ENCODE data around the gene TCF7L1.
A peak's percentile ranks its signal among the peaks of the same experiment; 100 is the strongest.
"Not testable (repeated sequence)": the region's sequence is repeated elsewhere in the genome, so short reads cannot be mapped to it uniquely, and the experiment has no call there.

Gene TCF7L1

DNA sequence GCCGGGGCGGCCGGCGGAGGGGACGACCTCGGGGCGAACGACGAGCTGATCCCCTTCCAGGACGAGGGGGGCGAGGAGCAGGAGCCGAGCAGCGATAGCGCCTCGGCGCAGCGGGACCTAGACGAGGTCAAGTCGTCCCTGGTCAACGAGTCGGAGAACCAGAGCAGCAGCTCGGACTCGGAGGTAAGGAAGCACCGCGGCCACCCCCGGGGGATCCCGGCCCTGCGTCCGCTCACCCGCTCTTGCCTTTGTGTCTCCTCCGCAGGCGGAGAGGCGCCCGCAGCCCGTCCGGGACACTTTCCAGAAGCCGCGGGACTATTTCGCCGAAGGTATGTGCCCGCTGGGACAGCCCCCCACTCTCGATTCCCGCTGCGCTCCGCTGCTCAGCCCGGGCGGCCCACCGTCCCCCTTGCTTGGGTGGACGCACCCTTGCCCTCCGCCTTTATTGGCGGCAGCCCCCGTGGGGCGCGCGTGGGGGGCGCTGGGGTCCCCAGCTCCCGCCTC is 611 bp downstream of the TCF7L1 start:
- peak; percentile 41 for DNase-seq (ENCODE audit: low spot score)

DNA sequence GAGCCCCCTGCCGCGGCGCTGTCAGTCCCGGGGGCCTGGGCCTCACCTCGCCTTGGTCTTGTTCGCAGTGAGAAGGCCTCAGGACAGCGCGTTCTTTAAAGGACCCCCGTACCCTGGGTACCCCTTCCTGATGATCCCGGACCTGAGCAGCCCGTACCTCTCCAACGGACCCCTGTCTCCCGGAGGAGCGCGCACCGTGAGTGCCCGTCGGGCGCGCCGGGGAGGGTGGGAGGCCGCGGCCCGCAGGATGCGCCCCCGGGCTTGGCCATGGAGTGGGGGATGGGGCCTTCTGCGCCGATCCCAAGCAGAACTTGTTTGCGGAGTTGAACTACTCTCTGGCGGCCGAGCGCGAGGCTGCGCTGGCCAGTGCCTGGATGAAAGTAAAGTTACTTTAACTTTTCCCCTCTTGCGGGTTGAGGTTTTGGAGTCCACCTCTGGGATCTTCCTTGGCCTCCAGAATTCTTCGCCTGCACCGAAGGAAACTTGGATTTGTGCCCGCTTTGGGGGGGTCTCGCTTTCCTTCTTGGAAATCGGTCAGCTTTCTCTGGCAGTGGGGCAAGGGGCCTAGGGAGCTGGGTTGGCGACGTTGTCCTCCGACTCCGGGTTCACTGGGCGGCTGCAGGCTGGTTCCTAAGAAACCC is 1.2 kb downstream of the TCF7L1 start:
- no peak for DNase-seq (ENCODE audit: low spot score)

- no peak for DNase-seq (ENCODE audit: low spot score)
Measured at GRCh38 chr2:85134896-85135659, 1.9 kb downstream of the TCF7L1 start.

GRCh38 chr2:85135660-85135914 is 2.4 kb downstream of the TCF7L1 start:
- DNase-seq (ENCODE audit: low spot score): no peak

- DNase-seq (ENCODE audit: low spot score): no peak
Measured at GRCh38 chr2:85137156-85137555, 4.0 kb downstream of the TCF7L1 start.

- no peak for DNase-seq (ENCODE audit: low spot score)
Measured at GRCh38 chr2:85143463-85144082, 10.4 kb downstream of the TCF7L1 start.

DNA sequence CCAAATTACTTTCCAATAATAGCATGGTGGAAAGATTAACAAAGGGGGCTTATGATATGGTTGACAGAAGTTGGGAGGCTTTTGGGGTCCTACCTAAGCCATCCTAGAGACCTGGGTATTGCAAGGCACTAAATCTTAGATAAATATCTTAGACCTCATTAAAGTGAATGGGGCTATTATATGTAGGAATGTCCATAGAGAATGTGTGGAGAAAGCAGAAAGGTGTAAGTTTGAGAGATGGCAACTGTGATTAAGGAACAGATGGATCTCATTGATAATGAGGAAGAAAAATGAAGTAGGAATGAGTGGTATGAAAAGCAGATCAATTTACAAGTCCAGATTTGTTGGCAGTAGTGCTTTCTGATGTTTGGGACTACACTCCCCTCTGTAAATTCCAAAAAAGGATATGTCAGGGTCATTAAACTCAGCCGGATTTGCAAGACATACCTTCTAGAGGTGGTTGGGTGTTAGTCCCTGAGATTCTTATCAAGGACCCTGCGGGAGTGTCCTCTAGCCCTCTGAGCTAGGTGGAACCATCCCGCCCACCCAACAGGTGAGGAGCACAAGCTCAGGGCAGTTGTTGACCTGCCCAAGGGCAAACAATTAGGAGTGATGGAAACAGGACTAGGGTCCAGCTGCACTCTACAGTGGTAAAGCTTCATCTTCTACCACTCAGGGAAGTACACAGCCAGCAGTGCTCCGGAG is 12.1 kb downstream of the TCF7L1 start:
- no peak for DNase-seq (ENCODE audit: low spot score)

DNA sequence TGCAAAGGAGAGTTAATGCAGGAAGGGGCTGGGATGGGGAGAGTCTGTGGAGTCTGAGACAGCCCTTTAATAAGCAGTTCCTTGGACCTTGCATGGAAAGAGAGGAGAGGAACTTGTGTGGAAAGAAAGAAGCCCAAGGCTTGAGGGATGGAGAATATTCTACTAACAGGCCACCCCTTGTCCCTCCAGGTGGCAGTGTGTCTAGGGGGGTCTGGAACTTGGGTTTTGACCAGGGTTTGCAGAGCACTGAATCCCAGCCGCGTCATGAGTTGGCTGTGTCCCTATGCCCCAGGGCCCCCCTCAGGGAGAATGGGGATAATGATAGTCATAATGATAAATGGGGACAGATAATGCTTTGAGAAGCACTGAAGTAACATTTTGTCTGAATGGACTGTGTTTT is 15.0 kb downstream of the TCF7L1 start:
- no peak for DNase-seq (ENCODE audit: low spot score)

GRCh38 chr2:85151026-85151425 is 17.8 kb downstream of the TCF7L1 start:
- no peak for DNase-seq (ENCODE audit: low spot score)

DNA sequence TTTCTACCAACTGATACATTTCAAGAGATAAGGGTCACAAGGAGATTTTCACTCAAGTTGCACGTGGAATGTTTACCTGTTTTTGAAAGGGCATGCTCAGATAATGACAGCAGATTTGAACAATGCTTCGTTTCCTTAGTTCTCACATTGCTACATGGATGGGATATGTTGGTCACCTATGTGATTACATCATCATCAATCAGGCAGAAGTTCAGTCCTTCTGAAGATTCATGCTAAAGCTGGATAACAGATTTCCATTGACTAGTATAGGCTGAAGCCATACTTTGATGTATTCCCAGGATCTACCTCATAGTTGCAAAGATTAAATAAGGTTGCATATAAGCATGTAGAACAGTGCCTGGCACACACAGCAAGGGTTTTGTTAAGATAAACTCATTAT is 19.7 kb downstream of the TCF7L1 start:
- DNase-seq (ENCODE audit: low spot score): no peak

DNA sequence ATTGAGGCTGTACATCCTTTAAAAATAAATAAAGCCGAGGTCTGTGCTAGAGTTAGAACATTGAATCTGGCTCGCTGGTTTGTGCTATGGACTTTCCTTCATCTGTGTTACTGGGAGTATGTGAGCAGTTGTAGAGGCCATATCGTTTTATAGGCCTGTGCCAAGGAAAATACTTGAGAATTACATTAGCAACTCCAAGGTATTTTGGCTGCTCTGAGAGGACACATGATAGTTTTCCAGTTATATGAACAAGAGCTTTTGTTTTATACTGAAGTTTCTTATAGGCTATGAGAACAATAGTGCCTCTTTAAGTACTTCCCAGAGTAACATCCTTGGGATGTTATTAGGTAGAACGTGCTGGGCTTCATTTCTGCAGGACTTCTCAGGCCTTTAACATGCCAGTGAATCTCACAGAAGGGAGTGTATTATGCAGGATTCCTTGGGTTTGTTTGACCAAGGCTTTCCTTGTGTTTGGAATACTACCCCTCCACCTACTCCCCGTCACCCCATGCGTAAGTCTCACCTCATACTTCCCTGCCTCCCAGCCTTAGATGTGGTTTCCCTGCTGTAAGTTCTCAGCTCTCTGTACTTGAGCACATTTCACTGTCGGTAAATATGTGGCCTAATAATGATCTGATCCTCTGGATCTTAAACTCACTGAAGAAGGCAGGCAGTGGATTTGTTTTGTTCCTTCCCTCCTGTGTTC is 21.0 kb downstream of the TCF7L1 start:
- DNase-seq (ENCODE audit: low spot score): peak; percentile 80

DNA sequence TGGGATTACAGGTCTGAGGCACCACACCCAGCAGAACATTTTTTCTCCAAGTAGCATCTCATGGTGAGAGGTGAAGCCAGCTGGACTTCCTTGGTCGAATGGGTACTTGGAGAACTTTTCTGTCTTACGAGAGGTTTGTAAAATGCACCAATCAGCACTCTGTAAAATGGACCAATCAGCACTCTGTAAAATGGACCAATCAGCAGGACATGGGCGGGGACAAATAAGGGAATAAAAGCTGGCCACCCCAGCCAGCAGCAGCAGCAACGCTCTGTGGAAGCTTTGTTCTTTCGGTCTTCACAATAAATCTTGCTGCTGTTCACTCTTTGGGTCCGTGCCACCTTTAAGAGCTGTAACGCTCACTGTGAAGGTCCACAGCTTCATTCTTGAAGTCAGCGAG is 21.9 kb downstream of the TCF7L1 start:
- not testable (repeated sequence) for DNase-seq (ENCODE audit: low spot score)

DNA sequence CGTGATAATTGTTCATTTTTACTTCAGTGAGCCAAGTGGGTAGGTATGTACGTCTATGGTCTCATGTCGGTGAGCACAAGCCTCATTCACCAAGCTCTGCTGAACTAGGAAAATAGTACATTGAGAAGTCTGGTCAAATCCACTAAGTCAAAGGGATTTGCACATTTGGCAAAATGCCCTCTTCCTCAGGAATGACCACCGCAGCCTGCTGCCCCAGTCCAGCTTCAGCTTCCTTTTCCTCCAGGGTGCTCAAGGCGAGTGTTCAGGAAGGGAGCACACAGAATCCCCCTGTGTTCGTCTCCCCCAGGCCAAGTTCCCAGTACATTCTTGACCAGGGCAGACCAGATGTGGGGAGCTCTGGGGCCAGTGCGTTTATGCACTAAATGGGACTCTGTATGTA is 23.0 kb downstream of the TCF7L1 start:
- no peak for DNase-seq (ENCODE audit: low spot score)

DNA sequence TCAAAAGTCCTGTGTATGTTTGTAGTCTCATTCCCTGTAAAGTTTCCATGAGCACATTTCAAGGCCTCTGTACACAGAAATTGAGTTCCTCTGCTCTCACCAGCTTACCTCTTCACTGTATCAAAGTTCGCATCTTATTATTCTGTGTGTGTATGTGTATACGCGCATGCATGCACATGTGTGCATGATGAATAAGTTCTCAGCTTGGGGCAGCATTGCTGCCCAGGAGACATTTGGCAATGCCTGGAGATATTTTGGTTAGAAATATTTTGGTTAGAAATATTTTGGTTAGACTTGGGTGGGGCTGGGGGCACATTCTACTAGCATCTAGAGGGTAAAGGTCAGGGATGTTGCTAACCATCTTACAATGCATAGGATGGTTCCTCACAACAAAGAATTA is 23.4 kb downstream of the TCF7L1 start:
- no peak for DNase-seq (ENCODE audit: low spot score)

DNA sequence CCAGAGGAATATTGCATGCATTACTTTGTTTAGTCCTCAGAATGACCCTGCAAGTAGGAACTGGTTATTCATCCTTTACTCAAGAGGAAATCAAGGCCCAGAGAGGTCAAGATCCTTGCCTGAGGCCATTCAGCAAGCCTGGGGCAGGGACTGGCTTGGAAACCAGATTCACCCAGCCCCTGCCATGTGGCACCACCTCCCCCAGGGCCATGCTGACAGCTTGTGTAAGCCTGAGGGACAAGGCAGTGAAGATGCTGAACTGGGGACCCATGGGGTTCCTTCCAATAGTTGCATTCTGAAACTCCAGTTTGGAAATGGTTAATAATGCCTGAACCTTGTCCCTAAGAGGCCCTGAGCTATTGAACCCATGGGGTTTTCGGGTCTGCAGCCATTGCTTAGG is 24.2 kb downstream of the TCF7L1 start:
- no peak for DNase-seq (ENCODE audit: low spot score)

DNA sequence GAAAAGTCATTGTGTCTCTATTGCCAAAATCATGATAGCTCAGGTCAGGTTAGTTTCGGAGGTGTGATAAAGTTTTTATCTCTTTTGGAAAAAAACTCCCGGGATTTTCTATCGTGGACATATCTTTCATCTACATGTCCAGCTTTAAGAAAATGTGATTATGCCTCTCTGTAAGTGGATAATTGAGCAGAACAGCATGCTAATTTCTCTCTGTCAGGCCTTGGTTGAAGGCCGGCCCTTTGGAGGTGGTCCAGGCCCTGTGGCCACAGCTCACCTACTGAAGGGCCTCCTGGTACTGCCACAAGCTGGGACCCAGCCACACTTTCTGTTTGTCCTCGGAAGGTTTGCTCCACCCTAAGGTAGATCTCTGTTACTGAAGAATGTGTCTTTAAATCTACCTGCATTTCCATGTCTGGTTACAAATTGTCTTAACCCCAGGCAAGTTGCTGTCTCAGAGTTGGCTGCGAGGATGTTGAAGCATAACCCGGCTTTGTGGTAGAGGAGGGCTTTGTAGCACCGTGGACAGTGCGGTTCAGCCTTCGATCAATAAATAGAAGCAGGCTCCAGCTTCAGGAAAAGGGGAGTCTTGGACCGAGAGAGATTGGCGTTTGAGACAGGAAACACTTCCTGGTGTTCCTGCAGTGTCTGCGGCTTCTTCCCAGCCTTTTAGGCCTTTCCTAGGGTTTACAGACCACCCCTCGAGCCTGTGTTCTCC is 25.5 kb downstream of the TCF7L1 start:
- DNase-seq (ENCODE audit: low spot score): no peak

DNA sequence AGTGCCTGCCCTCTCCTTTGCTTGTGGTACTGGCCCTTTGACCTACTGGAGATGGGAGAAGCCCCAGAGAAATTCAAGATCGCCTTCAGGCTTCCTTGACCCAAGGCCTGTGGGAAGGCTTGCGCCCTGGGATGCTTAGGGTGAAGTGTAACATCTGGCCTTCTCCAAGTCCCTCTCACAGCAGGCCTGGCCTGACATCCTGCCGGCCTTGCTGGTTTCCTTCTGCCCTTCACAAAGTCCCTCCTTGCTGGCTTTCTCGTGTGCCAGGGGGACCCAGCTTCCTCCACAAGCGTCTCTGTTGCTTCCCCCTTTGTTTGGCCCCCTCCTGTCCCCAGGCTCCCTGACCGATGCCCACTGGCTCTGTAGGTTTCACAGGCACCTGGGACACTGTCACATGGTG is 26.4 kb downstream of the TCF7L1 start:
- DNase-seq (ENCODE audit: low spot score): no peak

DNA sequence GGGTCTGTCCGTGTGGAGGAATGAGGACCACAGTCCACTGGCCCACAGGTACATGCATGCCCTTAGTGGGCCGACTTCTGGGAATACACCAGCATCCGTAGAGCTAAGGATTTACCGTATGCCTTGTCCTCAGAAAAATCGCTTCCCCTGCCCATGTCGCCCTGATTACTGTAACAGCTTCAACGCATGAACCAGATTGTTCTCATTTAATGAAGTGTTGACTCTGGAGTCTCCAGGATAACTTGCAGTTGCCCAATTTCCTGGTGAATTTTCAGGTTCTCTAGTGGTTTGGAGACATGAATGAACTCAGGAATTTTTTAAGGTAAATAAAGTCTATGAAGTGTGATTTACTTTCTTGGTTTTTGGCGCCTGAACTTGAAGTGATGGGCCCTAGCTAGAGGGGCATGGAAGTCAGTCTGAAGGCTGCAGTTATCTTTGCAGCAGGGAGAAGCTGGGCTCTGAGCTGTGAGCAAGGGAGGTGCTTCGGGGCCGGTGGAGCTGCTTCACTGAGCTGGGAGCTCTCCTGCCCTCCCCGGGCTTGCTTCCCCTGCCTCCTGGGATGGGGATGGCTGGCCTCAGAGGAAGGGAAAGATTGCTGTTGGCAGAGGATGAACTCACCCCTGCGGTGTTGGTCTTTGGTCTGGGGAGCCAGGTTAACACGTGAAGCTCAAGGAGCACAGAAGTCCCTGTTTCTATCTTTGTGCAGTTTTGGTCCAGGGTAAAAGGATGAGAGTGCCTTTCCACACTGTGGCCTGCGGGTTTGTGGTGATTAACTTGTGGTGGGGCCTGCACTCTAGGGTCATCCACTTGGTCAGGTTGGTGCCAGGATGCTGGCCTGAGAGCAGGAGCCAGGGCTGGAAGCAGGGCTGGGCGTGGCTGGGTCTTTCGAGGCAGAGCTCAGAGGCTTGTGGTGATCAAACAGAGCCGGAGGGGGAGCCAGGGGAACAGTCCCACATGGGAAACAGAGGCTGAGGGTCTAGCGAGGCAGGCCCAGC is 28.1 kb downstream of the TCF7L1 start:
- no peak for DNase-seq (ENCODE audit: low spot score)

DNA sequence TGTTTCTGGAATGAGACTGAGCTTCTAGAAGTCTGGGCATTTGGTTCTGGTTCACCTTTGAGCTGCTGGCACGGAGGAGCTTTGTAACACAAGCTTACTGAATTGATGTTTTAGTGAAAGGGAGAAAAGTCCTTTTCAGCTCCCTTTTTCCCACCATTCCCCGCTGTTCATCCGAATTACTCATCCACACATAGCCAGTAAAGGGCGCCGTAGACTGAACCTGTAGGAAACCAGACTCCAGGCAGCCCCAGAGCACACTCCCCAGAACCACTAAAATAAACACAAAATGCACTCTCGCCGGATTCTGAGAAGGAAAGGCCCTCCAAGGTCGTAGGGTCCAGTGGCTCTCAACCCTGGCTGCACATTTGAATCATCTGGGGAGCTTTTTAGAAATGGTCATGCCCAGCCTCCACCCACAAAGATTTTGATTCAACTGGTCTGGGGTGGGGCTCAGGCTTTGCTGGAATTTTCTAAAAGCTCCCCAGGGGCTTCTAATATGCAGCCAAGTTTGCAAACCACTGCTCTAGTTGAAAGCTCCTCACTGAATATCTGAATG is 29.6 kb downstream of the TCF7L1 start:
- no peak for DNase-seq (ENCODE audit: low spot score)

GRCh38 chr2:85163675-85164074 is 30.5 kb downstream of the TCF7L1 start:
- no peak for DNase-seq (ENCODE audit: low spot score)
